ENCODE measurements around the gene SDHC.
"Not testable (repeated sequence)": the region's sequence is repeated elsewhere in the genome, so short reads cannot be mapped to it uniquely, and the experiment has no call there.

The SDHC gene

DNA sequence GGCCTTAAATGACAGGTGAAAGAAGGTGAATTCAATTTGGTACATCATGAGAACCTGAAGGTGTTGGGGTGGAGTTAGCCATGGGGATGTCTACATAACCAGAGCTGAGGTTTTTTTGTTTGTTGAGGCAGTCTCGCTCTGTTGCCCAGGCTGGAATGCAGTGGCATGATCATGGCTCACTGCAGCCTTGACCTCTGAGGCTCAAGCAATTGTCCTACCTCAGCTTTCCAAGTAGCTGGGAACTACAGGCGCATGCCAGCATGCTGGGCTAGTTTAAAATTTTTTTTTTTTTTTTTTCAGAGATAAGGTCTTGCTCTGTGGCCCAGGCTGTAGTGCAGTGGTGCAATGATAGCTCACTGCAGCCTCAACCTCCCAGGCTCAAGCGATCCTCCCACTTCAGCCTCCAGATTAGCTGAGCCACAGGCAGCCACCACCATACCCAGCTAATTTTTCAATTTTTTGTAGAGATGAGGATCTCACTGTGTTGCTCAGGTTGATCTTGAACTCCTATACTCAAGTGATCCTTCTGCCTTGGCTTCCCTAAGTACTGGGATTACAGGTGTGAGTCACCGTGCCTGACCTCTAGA lies 2.5 kb upstream of the SDHC start:
- DNase-seq (ENCODE audit: low read depth): no peak

DNA sequence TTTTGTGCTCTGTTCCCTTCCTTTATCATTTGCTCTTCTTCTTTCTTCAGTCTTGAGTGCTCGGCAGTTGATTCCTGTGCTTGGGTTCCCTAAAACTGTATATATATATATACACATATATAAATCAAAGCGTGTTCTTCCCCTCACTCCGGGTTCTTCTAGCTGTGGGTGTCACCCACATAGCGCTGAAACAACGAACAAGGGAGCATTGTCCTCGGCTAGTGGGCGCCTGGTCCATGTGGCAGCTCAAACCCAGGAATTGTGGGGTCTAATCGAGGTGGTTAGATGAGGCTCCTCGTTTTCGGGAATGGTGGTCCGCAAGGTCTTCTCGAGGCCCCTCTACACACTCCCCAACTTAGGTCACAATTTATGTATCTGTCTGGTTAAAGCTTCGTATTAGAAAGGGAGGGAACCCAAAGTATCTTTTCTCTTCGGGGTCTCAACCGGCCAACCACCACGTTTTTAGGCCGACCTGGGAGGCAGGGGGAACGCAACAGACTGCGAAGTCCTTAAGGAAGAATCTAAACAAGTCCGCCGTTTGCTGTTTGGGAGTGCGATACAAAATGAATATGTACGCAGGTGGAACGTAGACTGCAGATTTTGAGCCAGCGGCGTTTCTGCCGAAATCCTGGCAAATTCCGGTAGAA lies 504 bp upstream of the SDHC start:
- no peak for DNase-seq (ENCODE audit: low read depth)

DNA sequence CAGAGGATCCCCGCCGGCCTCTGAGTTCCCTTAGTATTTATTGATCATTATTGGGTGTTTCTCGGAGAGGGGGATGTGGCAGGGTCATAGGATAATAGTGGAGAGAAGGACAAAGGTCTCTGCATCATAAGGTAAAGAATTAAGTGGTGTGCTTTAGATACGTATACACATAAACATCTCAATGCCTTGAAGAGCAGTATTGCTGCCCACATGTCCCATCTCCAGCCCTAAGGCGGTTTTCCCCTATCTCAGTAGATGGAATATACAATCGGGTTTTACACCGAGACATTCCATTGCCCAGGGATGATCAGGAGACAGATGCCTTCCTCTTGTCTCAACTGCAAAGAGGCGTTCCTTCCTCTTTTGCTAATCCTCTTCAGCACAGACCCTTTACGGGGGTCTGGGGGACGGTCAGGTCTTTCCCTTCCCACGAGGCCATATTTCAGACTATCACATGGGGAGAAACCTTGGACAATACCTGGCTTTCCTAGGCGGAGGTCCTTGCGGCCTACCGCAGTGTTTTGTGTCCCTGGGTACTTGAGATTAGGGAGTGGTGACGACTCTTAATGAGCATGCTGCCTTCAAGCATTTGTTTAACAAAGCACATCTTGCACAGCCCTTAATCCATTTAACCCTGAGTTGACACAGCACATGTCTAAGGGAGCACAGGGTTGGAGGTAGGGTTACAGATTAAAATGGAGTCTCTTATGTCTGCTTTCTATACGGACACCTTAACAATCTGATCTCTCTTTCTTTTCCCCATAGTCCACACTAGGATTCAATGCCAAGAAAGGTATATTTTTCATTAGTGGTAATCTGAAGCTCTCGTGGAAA lies 1.9 kb downstream of the SDHC start:
- not testable (repeated sequence) for DNase-seq (ENCODE audit: low read depth)

- DNase-seq (ENCODE audit: low read depth): no peak
These were observed 9.8 kb downstream of the SDHC start for GRCh38 chr1:161324020-161324419.

GRCh38 chr1:161330346-161330745 lies 16.2 kb downstream of the SDHC start:
- no peak for DNase-seq (ENCODE audit: low read depth)

DNA sequence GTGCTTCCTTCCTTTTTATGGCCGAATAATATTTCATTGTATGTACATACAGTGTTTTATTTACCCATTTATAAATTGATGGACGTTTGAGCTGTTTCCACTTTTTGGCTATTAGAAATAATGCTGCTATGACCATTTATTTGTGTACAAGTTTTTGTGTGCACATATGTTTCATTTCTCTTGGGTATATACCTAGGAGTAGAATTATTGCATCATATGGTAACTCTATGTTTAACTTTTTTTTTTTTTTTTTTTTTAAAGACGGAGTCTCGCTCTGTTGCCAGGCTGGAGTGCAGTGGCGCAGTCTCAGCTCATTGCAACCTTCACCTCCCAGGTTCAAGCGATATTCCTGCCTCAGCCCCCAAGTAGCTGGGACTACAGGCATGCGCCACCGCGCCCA lies 19.0 kb downstream of the SDHC start:
- no peak for DNase-seq (ENCODE audit: low read depth)

GRCh38 chr1:161335796-161336195 lies 21.6 kb downstream of the SDHC start:
- DNase-seq (ENCODE audit: low read depth): no peak

DNA sequence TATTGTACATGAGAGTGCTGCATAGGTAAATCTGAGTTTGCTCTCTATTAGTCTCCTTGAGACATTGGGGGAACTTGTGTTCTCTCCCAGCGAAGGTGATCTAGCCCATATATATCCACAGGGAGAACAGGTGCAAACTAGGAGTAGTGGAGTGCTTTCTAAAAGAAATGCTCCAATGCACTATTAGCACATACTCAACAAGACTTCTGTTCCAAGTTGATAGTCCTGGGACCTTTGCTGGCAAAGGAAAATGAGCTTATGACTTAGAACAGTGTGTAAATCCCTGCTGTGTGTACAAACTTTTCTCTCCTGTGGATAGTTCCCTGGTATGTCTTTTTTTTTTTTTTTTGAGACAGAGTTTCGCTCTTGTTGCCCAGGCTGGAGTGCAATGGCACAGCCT lies 28.0 kb downstream of the SDHC start:
- no peak for DNase-seq (ENCODE audit: low read depth)

DNA sequence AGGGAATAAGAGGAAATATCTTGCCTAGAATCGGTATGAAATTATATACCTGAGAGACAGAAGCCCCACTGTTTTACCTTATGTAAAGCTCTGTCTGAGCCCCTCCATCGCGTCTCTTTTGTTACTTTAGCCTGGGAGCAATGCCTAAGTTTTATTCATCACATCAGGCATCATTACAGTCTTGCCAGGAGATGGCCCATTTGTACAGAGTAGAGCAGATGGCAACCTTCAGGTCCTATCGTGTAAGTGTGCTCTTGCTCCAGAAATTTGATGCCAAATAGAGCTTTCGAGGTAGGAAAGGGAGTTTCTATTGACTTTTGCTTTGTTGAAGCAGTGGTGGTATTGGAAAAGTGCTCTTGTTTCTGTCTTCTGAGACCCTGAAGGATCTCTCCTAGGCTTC lies 28.6 kb downstream of the SDHC start:
- no peak for DNase-seq (ENCODE audit: low read depth)

- DNase-seq (ENCODE audit: low read depth): no peak
These were observed 36.5 kb downstream of the SDHC start for GRCh38 chr1:161350671-161351070.

DNA sequence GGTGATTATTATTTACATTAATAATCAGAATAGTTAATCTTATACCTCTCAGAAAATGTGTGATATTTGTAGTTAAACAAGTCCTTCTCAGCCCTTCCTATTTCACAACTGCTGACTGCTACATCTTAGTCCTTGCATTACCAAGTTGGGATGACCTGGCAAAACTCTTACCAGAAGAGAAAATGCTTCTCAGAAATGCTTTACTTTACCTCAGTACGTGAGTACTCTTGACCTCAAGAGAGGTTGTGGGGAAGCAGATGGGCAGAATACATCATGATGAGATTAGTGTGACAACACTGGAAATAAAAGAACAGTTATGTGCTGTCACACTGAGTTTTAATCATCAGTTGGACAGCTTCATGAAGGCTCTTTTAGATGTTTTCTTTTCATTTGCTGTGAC lies 37.3 kb downstream of the SDHC start:
- DNase-seq (ENCODE audit: low read depth): no peak

DNA sequence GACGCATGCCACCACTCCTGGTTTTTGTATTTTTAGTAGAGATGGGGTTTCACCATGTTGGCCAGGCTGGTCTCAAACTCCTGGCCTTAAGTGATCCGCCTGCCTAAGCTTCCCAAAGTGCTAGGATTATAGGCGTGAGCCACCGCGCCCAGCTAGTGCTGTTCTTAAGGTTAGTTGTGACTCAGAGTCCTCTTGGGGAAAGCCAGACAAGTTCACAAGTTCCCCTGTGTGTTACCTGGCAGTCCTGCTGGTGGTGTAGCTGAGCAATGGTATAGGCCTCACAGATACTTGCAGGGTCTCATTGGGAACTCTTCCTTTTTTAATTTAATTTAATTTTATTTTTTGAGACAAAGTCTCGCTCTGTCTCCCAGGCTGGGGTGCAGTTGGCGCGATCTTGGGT lies 42.9 kb downstream of the SDHC start:
- no peak for DNase-seq (ENCODE audit: low read depth)

DNA sequence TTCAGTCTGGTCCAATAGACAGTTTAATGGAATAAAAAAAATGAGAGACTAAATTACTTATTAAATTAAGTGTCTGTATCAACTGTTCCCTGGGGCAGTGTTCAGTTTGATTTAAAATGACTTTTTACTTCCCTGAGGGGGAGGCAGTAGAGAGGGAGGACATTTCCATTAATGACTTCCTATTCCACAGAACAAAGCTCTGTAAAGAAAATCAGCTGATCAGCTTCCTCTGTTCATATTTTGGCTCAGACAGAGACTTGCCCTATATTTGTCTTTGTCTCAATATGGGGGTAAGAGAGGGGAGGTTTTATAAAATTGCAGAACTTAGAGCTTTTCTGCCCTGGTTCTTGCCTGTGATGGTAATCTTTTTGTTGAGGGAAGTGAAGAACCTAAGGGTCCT lies 45.1 kb downstream of the SDHC start:
- DNase-seq (ENCODE audit: low read depth): no peak

DNA sequence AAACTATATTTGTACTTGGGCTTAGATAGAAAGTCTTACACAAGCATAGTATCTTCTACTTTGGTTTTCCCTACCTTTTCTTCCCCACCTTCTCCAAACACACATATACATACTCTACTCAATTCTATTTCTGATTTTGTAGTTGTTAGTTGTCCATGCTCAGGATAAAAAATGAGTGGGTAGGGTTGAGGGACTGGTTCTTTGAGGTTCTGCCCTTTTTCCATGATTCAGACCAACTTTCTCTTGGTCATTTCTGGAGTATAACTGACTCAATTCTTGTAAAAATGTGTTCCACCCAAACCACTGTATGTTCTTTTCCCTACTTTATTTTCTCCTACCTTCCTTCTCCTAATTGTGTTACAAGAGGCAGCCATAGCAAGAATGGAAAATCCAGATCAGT lies 50.2 kb downstream of the SDHC start:
- DNase-seq (ENCODE audit: low read depth): no peak

DNA sequence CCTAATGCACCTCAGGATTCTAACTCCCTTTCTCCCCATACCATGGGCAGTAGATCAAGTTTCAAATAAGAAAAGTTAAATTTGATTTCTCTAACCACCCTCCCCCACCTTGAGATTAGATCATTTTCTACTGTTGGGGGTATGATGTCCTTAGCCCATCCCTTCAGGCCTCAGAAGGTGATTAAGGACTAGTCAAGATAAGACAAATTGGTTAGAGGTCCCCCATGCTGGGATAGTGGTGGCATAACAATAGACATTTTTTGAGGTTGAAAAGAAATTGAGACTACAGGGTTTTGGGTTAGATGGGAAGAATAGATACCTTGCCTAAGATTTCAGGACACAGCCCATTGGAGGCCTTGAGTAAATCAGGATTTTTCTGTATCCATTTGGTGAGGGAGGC lies 51.0 kb downstream of the SDHC start:
- no peak for DNase-seq (ENCODE audit: low read depth)

DNA sequence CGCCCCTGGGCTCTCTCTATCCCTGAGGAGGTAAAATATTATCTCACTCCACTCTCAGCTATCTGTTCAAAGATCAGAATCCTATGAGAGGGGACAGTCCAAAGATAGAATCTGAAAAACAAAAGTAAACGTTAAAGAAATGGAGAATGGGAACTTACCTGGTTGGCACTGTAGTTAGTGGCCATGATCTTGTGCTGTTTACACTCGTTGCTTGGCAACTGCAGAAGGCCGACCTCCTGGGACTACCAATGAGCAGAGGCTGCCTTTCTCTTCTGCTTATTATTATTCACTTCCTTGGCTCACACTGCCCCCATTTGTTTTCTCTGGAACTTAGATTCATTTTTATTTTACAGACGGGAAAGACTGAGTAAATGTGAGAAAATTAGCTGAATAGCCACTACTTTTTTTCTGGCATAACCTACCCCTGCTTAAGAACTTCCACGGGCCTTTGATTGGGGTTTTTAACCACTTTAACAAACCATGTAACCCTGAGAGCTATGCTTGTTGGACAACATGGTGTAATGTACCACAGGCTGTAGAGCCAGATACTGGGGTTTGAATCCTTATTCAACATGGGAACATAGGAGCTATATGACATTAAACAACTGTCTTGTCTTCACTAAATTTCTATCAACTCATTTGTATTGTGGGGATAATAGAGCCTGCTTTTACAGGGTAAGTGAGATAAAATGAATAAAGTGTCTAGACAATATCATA lies 53.7 kb downstream of the SDHC start, which contains the start of gene CFAP126:
Gene CFAP126 (minus strand): TSS at position 193 of the 717 bp plus-strand sequence. CDS start 8 bp downstream, at position 185.
- no peak for DNase-seq (ENCODE audit: low read depth)

DNA sequence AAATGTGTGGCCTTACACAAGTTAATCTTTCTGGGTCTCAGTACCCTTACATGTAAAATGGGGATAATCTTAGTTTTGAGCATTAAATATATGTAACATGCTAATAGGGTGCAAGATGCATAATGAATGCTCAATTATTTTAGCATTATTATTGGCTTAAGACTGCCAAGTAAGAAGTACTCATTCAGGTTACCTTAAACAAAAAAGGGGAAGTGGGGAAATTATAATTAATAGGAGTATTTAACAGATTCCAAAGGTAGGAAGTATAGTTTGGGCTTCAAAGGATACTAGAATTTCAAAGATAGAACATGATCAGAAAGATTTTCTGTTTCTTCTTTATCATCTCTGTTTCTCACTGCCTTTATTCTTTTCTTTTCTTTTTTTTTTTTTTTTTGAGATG lies 59.3 kb downstream of the SDHC start:
- DNase-seq (ENCODE audit: low read depth): no peak

GRCh38 chr1:161374373-161374772 lies 60.2 kb downstream of the SDHC start:
- no peak for DNase-seq (ENCODE audit: low read depth)

- DNase-seq (ENCODE audit: low read depth): no peak
These were observed 63.8 kb downstream of the SDHC start for GRCh38 chr1:161378014-161378413.

GRCh38 chr1:161379071-161379470 lies 64.9 kb downstream of the SDHC start:
- DNase-seq (ENCODE audit: low read depth): no peak

DNA sequence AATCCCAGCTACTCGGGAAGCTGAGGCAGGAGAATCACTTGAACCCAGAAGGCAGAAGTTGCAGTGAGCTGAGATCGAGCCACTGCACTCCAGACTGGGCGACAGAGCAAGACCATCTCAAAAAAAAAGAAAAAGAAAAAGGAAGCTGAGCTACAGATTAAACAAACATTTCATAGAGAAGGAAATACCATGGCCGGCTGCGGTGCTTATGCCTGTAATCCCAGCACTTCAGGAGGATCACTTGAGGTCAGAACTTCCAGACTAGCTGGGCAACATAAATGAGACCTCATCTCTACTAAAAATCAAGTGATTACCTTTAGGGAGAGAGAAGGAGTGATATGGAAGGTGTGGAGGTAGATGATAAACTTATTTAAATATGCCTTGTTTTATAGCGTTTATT lies 67.5 kb downstream of the SDHC start:
- no peak for DNase-seq (ENCODE audit: low read depth)

DNA sequence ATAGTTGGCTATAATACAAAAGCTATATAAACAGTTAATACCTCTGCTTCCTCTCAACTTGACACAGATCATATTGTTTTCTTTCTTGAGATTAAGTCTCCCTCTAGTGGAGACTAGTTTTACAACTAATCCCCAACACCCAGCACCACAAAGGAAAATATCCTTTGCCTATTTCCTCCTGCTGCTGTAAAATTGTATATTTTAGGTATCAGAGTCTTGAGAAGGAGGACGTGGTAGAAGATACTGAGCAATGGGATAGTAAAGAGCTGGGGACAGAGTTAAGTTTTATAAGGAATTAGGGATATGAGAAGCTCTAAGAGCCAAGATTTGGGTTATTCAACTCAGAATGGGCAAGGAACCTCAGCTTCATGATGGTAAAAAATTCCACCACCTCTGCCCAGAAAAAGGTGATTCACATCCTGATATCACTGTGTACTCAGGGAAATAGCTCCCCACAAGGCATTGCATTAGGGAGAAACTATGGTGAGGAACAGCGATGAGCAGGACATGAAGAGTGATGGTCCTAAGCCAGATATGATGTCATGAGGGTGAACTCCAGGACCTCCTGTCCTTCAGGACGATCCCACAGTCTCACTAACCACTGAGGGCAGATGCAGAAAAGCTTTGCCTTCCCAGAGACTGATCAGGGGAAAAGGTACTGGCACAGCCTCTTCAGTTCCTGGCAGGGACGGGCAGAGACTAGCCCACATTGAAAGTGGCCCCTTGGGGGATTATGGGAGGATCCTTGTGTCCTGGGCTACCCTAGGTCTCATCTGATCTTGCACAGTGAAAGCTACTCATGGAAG lies 68.2 kb downstream of the SDHC start:
- DNase-seq (ENCODE audit: low read depth): no peak
